ENCODE results near the gene PKNOX2. TPM values are rescaled to one million over a fixed set of nuclear protein-coding genes. Genes with fewer than 3 reads are reported as not detected.

PKNOX2 gene
- total RNA-seq, 1 donor from 2014 or later, result 7.6 TPM

DNA sequence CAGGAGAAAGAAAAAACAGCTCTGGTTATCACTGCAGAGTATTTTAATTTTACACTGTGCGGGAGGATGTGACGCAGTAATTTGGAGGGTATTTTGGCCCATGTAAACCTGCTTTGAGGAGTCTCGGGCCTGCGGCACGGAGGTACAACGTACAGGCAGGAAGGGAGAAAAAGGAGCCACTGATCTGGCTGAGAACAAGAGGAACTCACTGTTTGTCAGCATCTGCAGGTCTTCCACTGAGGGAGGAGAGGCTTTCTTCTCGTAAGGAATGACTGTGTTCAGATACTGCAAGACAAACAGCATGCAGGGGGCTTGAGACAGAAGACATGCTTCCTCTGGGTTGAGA lies 287.5 kb downstream of the PKNOX2 start:
- intact Hi-C loops (cut with micrococcal nuclease), result no loop called here
- ATAC-seq, result peak; percentile 6
- DNase-seq, result no peak

DNA sequence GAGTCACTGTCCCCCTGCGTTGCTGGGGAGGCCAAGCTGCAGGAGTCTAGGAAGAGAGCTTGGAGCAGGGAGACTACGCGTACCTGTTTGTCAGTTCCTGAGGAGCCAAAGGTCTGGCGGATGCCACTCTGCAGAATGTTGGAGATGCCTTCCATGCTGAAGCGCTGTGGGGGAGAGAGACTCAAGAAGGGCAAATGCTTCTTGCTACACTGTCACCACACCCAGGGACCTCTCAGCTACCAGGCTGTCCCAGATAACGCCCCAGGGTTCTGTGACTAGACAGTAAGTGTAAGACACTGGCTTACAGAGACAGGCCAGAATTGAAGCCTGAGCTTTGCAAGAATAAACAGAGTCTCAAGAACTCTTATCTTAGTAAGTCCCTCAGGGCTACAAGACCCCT lies 289.5 kb downstream of the PKNOX2 start:
- ATAC-seq (no peak), DNase-seq (no peak)
- intact Hi-C loops (cut with micrococcal nuclease), result no loop called here

DNA sequence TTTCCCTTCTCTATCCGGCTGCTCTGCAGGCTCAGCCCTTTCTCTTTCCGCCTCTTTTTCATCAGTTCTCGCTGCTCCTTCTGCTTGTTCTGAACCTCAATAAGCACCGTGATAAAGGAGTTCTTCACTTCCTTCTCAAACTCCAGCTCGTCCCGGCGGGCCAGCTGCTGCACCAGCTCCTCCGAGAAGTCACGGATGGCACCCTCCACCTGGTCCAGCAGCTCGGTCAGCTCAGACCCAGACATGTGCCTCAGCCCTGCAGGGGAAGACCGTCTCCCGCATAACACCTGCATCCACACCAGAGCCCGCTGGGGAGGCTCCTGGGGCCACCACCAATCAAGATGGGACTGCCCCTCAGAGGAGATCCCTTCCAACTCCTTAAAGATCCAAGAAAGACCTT lies 291.3 kb downstream of the PKNOX2 start:
- ATAC-seq (no peak), DNase-seq (no peak)
- intact Hi-C loops (cut with micrococcal nuclease), result no loop called here

DNA sequence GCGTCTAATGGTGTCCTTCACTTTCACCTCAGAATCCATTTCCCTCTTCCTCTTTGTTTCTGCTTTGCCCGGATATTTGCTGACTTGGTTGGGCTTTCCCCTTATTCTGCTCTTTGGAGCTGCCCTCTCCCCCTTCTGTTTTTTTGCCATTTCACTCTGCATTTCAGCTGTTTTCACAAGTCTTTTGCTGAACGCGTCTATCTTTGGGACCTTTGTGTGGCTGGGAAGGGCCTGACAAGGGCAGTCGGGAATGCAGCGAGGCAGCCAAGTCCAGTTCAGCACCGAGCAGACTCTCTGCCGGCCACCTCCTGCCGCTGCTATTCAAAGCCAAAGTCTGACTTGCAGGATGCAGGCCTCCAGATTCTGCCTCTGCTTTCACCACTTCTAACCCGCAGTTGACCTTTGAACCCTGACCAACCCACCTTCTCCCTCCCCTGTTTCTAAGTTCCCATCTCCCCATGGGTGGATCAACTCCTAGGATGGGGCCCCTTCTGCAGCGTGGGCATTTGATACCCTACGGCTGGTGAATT lies 293.3 kb downstream of the PKNOX2 start:
- intact Hi-C loops (cut with micrococcal nuclease), result no loop called here
- peak; percentile 81 for DNase-seq
- peak; percentile 99 for ATAC-seq

DNA sequence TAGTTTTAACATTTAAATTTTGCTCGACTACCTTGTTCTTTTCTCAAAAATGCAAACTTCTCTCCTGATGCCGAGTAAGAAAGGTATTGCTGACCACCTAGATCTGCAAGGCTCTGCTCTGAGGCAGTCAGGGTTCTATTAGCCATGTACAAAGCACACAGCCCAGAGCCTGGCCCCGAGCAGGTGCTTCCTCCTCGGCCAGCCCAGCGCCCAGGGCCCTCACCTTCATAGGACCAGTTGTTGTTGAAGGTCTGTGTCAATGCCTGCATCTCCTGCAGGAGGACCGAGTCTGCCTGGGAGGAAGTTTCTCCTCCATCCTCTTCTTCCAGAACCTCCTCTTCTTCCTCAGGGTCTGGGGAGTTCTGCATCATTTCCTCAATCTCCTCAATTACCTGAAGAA lies 295.7 kb downstream of the PKNOX2 start:
- ATAC-seq (no peak), DNase-seq (no peak)
- intact Hi-C loops (cut with micrococcal nuclease), result no loop called here

DNA sequence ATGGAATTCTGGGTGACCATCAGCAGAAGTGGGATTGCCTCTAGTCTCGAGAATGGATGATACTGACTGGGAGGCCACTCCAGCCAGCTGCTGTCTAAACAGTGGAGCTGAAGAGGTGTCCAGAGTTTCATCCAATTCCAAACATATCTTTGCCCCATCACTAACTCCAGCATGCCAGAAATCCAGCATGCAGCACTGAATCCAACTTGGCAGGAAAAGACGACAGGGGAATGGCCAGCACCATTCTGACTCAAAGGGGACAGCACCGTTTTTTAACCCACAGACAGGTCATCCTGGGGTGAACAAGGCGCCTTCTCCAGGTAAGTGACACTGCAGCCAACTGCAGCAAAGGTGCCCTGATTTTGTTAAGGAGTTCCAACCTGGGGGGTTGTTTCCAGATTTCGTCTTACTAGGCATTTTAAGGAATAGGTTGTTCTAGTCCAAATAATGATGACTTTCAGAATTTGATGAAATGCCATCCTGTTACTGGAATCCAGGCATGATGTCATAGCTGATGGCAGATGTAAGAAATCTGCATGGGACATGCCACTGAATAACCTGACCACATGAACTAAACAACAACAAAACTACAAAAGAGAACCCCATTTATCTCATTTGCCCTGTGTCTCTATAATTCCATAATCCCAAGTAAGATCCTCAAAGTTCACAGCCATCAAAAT lies 299.2 kb downstream of the PKNOX2 start:
- intact Hi-C loops (cut with micrococcal nuclease), result no loop called here
- DNase-seq, result no peak
- ATAC-seq, result no peak

DNA sequence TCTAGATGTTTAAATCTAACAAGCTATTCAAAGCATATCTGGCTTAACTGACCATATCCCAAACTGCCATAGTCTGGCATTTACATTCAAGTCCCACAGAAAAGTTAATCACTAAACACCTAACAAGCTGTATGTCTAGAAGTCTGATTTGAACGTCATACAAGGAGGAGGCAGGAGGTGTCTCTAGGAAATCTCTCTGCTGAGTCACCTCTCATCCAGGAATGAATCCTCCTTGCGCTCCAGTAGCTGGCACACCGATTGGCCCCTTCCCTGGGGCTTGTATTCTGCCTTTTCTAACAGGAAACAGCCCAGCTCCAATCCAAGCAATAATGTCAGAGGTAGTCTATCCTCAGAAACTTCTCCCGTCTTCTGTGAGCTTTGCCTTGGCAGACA lies 299.7 kb downstream of the PKNOX2 start:
- DNase-seq (no peak), ATAC-seq (no peak)
- intact Hi-C loops (cut with micrococcal nuclease), result no loop called here

DNA sequence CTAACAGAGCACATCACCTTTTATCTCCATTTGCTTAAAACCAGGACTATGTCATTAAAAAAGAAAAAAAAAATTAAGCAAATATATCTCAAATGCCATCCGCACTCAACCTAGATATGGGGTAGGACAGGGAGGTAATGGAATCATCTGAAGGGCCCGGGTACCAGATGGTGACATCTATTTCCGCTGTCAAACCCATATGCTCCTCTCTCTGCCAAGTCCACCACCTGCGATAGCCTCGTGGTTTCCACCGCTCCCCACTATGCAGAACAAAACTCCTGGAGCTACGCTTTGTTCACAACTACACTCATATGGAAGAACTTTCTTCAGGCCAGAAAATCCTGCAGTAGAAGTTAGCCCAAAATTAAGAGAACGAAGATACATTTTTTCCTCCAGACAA lies 300.1 kb downstream of the PKNOX2 start:
- no peak for ATAC-seq
- DNase-seq, result no peak
- intact Hi-C loops (cut with micrococcal nuclease), result no loop called here

DNA sequence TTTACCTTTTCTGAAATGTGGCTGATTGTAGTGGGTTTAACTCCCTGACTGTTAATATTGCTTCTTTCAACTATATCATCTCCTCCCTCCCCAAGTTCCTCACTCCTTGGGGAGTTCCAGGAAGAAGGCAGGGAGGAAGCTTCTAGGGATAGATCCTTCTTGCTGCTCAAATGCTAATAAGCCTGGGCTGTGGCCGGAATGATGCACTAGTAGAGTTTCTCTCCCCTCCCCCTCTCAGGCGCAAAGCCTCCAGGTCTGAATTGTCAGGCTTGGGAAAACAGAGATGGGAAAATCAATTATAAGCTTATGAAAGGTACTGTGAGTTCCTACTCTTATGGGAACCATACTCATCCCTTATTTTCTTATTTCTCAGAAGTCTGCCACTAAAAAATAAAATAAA lies 300.7 kb downstream of the PKNOX2 start:
- ATAC-seq (no peak), DNase-seq (no peak)
- intact Hi-C loops (cut with micrococcal nuclease), result no loop called here

DNA sequence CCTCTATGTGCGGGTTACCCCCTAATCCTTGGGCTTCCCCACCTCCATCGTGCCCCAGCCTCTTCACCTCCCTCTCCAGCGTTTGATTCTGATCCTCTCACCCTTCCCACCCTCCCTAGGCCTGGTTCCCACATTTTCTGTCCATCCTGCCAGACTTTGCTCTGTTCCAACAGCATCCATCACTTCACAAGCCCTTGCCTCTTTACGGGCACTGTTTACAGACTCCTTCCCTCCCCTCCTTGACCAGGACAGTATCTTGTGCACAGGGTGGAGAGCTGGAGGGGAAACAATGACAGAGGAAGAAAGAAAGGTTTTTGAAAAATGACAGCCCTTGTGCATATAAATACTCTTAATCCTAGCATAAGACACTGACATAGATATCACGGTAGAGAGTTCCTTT lies 301.1 kb downstream of the PKNOX2 start:
- intact Hi-C loops (cut with micrococcal nuclease), result no loop called here
- ATAC-seq, result no peak
- DNase-seq, result no peak

DNA sequence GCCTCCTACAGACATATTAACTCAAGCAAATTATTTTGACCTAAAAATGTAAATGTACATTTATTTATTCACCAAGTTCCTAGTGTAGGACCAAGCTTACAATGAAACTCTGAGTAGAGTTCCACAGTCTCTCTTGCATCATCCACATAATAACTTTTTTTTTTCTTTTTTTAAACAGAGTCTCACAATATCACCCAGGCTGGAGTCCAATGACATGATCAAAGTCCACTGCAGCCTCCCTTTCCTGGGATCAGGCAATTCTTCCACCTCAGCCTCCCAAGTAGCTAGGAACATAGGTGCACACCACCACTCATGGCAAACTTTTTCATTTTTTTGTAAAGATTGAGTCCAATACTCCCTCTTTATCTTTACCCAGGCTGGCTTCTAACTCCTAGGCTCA lies 303.5 kb downstream of the PKNOX2 start:
- no peak for DNase-seq
- ATAC-seq, result no peak
- intact Hi-C loops (cut with micrococcal nuclease), result no loop called here

DNA sequence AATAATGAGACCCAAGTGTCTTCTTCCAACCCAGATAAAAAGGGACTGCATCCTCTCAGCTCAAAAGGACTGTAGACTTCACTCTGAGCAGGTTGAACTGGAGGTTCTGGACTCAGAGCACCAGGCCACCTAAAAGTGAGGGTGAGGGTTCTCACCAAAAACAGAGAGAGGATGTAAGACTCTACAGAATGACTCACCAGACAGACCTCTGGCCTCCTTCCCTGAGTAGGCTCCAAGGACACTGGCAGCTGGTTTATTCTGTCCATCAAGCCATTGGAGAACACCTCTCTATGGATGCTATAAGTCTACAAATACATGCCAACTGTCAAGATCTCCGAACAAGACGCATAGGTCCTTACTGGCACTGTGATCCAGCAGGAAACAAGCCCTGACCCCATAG lies 304.3 kb downstream of the PKNOX2 start:
- no peak for DNase-seq
- no peak for ATAC-seq
- intact Hi-C loops (cut with micrococcal nuclease), result no loop called here

DNA sequence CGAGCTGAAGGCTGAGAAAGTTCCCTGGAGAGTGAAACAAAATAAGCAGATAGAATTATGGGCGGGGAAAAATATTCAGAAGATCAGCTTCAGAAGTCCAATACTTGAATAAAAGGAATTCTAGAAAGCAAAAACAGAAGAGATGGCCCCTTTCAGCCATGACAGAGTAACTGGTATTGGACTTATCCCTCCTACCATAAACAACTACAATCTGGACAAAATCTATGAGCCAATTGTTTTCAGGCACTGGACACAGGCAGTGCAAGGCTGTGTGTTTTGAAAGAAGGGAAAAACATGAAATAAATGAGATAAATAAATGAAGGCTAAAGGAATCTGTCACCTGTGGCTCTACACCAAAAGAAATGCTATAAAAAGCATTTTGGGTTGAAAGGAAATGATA lies 305.8 kb downstream of the PKNOX2 start:
- no peak for ATAC-seq
- intact Hi-C loops (cut with micrococcal nuclease), result no loop called here
- no peak for DNase-seq

DNA sequence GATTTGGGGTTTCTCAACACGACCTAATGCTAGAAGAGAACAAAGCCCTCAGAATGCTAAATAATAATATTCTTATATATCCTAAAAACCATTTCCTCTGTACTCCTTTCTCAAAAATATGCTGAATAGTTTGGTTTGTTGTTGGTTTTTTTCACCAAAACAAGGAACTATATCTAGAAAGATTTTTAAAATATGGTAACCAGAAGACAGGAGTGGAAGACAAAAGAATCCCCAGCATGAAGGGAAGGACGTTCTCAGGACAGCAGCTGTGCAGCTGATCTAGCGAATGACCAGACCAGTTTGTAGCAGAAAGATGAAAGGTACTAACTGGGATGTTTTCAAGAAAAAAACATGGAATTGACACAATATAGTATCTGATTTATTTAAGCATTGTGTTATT lies 312.2 kb downstream of the PKNOX2 start:
- intact Hi-C loops (cut with micrococcal nuclease), result no loop called here
- ATAC-seq, result no peak
- no peak for DNase-seq

DNA sequence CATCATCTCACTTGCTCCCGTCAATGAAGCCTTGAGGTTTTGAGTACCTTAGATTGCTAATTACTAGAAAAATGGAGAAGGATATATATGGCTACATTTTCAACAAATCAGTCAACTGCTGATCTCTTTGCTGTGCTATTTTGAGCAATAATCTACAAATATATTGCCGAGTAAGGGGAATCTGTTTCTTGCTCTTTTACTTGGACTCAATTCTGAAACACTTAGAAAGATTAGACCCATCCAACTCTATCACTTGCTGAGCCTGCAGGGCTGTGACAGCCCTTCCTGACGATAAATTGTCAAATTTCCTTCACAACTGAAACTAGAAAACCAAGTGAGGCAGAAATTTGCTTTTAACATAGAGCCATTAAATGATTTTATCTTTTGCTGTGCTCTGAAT lies 314.6 kb downstream of the PKNOX2 start:
- DNase-seq, result no peak
- intact Hi-C loops (cut with micrococcal nuclease), result no loop called here
- no peak for ATAC-seq

DNA sequence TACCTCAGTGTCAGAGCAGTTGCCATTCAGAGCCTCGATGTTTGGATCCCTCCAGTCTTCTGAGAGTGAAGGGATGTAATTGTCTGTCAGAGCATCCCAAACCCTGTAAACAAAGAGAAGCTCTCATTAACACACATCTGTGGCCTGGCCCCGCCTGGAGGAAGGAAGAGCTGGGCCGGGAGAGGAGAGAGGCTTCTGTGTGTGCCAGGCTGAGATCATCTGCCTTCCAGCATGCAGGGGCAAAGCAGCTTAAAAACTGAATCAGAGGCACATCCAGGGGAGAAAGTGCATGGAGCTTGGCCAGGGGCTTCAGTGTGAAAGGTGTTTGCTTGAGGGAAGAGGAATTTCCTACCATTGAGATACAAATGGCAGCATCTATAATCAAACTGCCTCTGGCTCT lies 317.0 kb downstream of the PKNOX2 start:
- intact Hi-C loops (cut with micrococcal nuclease), result no loop called here
- no peak for ATAC-seq
- no peak for DNase-seq

Other genes starting within 250 kb of the PKNOX2 start
- gene HEPN1, start 245.5 kb upstream of the PKNOX2 start, total RNA-seq, result not detected
- 0.62 TPM for gene HEPACAM, start 228.7 kb upstream of the PKNOX2 start, total RNA-seq
- 0.25 TPM for gene CCDC15, start 210.5 kb upstream of the PKNOX2 start, total RNA-seq
- 3.5 TPM for gene SLC37A2, start 101.4 kb upstream of the PKNOX2 start, total RNA-seq
- gene TMEM218, start 53.1 kb upstream of the PKNOX2 start, total RNA-seq, result 7.9 TPM

All from left ventricle myocardium superior (tissue), 1 donor.